RWPE1 (cell line): ENCODE results near the gene PEA15.

ENCODE experiments used
- CTCF ChIA-PET: fragments of 350-600 bp; sonication (Branson Sonifier 250); formaldehyde crosslinking; extraction: SDS; loops from one replicate; lab custom pipeline; 2021; lab: Yijun Ruan, JAX
- POLR2A ChIA-PET: fragments of 400-600 bp; formaldehyde crosslinking; extraction: SDS; loops from one replicate; lab custom pipeline; 2020; ENCODE audit warnings: antibody characterized with exemption; ENCODE audit not compliant: low non-redundant PET; lab: Yijun Ruan, JAX
- DNase-seq: peaks from one replicate; pipeline ENCODE4 v3.0.0; 2012; ENCODE audit warnings: low spot score
- H3K27ac ChIP-seq: fragments of 450-650 bp; 2 replicates; pipeline ENCODE4 v1.5.1; 2017
- TF ChIP-seq, protein P1 (sequence below): fragments of 450-650 bp; conservative IDR thresholded peaks from 2 replicates; pipeline ENCODE4 v1.5.1; 2017; ENCODE audit warnings: low read depth, mild to moderate bottlenecking

Gene PEA15

DNA sequence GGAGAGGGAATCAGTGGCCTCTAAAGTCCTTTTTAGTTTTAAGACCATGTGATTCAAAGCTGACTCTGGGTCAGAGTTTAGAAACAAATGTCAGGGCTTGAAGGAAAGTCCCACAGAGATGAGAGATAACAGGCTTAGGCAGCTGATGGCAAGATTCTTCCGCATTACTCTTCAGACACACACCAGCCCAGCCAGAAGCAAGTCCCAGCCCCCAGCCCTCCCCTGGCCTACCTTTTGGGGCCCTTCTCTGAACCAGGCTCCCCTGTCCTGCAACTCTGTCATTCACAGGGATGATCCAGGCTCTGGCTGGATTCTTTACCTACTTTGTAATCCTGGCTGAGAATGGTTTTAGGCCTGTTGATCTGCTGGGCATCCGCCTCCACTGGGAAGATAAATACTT is 28.0 kb upstream of the PEA15 start:
- H3K27ac ChIP-seq = no peak overlapping the region
- ChIA-PET POLR2A (no interaction called here), CTCF (no interaction called here)
- TF ChIP-seq, protein P1, sequence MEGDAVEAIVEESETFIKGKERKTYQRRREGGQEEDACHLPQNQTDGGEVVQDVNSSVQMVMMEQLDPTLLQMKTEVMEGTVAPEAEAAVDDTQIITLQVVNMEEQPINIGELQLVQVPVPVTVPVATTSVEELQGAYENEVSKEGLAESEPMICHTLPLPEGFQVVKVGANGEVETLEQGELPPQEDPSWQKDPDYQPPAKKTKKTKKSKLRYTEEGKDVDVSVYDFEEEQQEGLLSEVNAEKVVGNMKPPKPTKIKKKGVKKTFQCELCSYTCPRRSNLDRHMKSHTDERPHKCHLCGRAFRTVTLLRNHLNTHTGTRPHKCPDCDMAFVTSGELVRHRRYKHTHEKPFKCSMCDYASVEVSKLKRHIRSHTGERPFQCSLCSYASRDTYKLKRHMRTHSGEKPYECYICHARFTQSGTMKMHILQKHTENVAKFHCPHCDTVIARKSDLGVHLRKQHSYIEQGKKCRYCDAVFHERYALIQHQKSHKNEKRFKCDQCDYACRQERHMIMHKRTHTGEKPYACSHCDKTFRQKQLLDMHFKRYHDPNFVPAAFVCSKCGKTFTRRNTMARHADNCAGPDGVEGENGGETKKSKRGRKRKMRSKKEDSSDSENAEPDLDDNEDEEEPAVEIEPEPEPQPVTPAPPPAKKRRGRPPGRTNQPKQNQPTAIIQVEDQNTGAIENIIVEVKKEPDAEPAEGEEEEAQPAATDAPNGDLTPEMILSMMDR = no peak
- DNase-seq = no peak

DNA sequence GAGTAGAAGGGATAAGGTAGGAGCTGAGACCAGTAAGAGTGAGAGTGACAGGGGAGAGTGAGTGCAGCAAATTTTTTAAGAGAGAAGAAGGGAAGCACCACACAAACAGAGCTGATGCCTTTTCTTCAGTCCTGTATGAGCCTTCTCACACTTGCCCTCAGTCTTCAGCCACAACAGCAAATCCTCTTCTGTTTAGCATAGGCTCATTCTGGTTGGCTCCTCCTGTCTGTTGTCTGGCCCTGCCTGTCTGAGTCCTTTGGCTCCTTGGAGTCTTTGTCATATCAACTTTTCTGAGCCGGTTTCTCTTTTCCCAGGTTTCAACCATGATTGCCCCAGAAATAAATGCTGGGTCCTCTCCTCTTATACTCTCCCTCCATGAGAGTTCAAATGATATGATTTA is 27.5 kb upstream of the PEA15 start:
- POLR2A ChIA-PET = no interaction called here
- TF ChIP-seq, protein P1 = no peak

DNA sequence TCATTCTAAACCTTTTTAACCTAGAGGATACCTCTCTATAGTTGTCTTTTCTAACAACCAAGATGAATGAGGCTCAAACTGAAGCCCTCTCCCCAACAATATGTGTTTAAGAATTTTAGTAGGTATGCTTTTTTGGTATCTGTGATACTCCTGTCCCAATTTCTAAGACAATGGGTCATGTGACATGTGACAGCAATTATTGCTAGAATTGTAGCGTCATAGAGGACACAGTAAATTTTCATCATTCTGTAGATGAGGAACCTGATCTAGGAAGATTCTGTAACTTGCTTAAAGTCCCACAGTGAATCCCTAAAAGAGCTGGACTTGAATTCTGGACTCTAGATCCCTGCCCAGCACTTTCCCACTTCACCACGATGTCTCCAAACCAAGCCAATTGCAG is 26.5 kb upstream of the PEA15 start:
- ChIA-PET CTCF (interaction anchor here (0.7 kb wide), 1 partner anchor 472 kb away, joined by 3 read pairs; no protein-coding TSS in a partner anchor), POLR2A (no interaction called here)
- H3K27ac ChIP-seq = no peak overlapping the region
- TF ChIP-seq, protein P1 = no peak
- DNase-seq = no peak

More for the DNA sequence above, 27.5 kb upstream of the PEA15 start:
- H3K27ac ChIP-seq = no peak overlapping the region
- CTCF ChIA-PET = no interaction called here
- no peak for DNase-seq

DNA sequence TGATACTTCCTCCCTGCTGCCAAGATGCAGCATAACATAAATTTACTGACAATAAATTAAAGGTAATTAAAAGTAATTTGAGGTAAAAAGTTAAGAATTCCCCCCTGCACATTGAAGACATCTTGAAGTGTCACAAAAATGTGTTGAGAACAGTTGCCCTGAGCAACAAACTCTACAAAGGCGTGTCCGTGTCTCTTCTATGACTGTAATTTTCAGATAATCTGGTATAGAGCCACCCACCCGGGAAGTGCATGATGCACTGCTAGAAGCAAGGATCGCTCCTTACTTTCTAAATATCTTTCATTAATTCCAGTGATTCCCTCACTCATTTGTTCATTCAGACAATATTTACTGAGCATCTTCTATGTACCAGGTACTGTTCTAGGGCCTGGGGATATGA is 25.8 kb upstream of the PEA15 start:
- ChIA-PET CTCF (interaction anchor here (0.7 kb wide), 1 partner anchor 473 kb away, joined by 3 read pairs; no protein-coding TSS in a partner anchor), POLR2A (no interaction called here)
- no peak overlapping the region for H3K27ac ChIP-seq
- TF ChIP-seq, protein P1 = no peak
- DNase-seq = no peak

DNA sequence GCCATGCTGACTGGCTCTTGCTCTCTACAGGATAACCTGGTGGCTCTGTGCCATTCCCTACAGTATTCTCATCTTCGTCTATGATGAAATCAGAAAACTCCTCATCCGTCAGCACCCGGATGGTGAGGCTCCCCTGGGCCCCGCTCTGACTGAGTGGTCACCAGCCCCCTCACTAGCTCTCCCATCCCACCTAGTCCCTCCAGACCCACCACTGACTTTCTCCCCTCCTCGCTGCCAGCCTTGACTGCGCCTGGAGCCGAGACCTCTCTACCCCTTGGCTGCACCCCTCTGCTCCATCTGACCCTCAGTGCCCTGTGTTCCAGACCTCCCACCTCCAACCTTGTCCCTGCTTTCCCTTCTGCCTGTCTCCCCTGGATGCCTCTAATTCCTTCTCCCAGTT is 18.9 kb upstream of the PEA15 start:
- TF ChIP-seq, protein P1 = no peak

DNA sequence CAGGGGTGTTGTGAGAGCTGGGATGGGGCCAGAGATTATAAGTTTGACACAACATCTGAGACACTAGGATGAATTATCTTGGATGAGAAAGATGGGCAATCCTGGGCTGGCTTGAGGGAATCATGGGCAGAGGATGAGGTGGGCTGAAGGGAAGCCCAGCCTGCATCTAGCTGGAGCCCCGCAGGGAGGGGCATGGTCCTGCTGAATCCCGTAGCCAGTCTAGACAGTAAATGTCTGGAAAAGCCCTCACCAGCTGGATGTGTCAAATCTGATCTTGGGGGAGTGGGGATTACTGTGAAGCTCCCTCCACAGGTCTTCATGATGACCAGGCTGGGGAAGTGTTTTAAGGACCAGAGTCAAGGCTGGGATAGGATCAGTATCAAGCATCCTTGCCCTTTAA is 18.5 kb upstream of the PEA15 start:
- no peak overlapping the region for H3K27ac ChIP-seq
- DNase-seq = no peak
- ChIA-PET CTCF (interaction anchor here (0.7 kb wide), 1 partner anchor 85 kb away, joined by 6 read pairs; no protein-coding TSS in a partner anchor), POLR2A (no interaction called here)
- TF ChIP-seq, protein P1 = no peak

More for the DNA sequence above, 18.9 kb upstream of the PEA15 start:
- CTCF ChIA-PET = interaction anchor here (0.7 kb wide), 1 partner anchor 85 kb away, joined by 6 read pairs; no protein-coding TSS in a partner anchor
- POLR2A ChIA-PET = no interaction called here
- H3K27ac ChIP-seq = no peak overlapping the region
- DNase-seq = no peak
